SK-MEL-5 (cell line): ENCODE data around the gene CHRNG. TPM values are rescaled to one million over a fixed set of nuclear protein-coding genes. Genes with fewer than 3 reads are reported as not detected.
A peak's percentile ranks its signal among the peaks of the same experiment; 100 is the strongest.

ENCODE experiments used
- DNase-seq: peaks from one replicate; pipeline ENCODE4 v3.0.0-alpha.2; 2016; ENCODE audit warnings: low read depth, low spot score
- in situ Hi-C: cut with HindIII; loops from 2 replicates; pipeline ENCODE4 v1.10.0; 2016; ENCODE audit warnings: low sequenced_read_pairs, high pct_unique_total_duplicates, low pct_unique_long_range_greater_than_20kb
- total RNA-seq: library from RNA; depleted of rRNA; stranded (reverse); fragments of >200 nt; shearing (Covaris generic); gene quantifications from 2 replicates; pipeline ENCODE4 v1.2.3, GENCODE V29; 2014

CHRNG gene
- total RNA-seq, 1 experiment from 2014 or later = not detected

DNA sequence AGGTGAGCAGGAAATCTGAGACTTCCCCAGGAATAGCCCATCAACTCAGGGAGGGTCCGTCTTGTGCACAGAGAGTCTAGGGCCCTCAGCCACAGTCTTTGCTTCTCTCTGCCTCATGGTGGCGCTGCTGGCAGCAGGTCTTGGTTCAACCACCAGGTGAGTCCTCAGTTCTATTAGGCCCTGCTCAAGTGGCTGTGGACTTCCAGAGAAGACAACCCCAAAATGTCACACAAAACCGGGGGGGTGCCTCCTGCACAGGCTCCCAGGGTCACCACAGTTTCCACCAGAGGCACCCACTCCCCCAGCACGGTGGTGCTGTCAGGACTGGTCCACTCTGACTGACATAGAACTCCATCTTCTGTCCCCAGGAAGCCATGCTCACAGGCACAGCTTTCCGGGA, 2.4 kb upstream of the CHRNG start:
- in situ Hi-C loops = no loop called here

DNA sequence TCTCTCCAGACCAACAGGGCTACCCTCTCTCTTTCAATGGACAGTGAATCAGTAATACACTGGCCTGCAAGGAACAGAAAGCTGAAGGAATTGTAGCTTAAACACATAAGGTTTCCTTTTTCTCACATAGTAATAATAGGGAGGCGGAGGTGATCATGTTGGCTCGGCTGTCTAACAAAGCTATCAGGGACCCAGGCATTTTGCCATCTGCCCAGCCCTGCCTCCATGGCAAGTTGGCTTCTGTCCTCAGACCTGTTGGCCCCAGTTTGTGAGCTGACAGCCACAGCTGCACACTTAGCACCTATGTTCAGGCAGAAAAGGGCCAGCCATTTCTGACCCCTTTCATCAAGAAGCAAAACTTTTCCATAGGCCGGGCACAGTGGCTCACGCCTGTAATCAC, 2.0 kb upstream of the CHRNG start:
- no peak for DNase-seq
- in situ Hi-C loops = no loop called here

More for the DNA sequence above, 2.4 kb upstream of the CHRNG start:
- DNase-seq = peak; percentile 51

- in situ Hi-C loops = no loop called here
- no peak for DNase-seq
Measured at GRCh38 chr2:232538671-232539070, 821 bp upstream of the CHRNG start.

DNA sequence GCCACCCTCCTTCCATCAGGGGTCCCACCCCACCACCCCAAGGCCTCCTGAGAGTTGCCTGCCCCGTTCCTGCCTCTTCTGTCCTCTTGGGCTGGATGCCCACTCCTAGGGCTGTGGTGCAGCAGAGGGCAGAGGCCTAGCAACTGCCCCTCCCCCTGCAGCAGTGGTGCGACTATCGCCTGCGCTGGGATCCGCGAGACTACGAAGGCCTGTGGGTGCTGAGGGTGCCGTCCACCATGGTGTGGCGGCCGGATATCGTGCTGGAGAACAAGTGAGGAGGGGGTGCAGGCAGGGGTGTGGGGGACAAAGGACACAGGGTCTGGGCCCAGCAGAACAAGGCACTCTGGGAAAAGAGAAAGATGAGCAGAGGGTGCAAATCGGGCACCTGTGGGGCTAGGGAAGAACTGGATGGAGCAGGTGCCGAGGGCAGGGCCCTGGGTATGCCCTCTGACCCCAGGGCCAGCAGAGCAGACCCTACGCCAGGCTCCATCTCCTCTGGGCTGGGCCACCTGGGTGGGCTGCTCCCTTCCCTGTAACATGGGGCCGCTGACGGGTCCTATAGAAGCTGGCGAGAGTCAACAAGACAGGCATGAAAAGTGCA, 1.0 kb downstream of the CHRNG start:
- no peak for DNase-seq
- in situ Hi-C loops = no loop called here

DNA sequence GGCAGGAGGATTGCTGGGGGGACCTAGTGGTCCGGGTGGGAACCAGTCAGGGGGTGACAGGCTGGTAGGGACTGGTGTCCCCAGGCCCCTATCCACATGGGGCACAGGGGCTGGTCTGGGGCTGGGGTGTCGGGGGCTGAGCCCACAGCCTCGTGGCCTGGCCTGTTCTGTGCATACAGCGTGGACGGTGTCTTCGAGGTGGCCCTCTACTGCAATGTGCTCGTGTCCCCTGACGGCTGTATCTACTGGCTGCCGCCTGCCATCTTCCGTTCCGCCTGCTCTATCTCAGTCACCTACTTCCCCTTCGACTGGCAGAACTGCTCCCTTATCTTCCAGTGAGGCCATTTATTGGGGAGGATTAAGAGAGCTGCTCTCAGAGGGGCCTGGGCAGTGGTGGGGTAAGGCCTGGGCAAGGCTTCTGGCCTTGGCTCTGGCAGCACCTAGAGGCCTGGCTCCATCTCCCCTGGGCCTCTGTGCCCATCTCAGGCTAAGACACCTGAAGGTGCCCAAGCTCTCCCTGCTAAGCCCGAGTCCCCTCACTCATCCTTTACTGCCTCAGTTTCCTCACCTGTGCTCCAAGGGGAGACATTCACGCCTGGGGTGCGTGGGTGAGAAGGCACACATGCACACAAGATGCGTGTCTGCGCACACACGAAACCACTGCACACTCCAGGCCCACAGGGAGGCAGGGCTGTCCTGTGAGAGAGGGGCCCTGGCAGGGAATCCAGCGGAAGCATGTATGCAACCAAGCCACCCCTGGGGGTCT, 1.9 kb downstream of the CHRNG start:
- DNase-seq = no peak
- in situ Hi-C loops = no loop called here

GRCh38 chr2:232541961-232542714, 2.6 kb downstream of the CHRNG start:
- no peak for DNase-seq
- in situ Hi-C loops = no loop called here

GRCh38 chr2:232542715-232543467, 3.4 kb downstream of the CHRNG start:
- DNase-seq = no peak
- in situ Hi-C loops = no loop called here

DNA sequence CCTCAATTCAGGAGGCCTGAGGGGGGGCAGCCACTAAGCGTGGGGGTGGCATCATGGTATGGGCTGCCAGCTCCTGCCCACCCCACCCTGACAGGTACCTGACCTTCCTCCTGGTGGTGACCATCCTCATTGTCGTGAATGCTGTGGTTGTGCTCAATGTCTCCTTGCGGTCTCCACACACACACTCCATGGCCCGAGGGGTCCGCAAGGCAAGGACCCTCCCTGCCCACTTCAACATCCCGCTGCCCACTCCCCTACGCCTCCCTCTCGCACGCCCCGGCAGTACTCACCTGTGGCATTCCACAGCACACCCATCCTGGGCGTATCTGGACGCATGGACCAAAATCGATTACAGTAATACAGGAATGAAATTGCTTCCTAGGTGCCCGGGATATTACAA, 4.0 kb downstream of the CHRNG start:
- no peak for DNase-seq
- in situ Hi-C loops = no loop called here

DNA sequence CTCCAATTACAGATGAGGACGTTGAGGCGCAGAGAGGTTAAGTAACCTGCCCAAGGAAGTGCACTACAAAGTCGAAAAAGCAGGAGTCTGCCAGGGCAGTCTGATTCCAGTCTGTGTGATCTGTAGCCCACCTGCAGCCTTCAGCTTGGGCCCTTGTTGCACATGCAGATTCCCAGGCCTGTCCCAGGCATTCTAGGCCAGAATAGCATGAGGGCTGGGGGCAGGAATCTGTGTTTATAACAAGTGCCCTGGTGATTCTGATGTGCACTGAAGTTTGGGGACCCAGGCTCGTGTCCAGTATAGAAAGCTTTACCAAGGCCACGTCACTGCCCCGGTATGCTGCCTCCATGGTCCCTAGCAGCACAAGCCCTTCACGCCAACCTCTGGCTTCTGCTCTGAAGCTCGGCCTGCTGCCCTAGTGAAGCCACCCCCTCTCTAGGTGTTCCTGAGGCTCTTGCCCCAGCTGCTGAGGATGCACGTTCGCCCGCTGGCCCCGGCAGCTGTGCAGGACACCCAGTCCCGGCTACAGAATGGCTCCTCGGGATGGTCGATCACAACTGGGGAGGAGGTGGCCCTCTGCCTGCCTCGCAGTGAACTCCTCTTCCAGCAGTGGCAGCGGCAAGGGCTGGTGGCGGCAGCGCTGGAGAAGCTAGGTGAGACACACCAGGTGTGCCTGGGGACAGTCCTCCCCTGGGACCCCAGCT, 4.6 kb downstream of the CHRNG start:
- in situ Hi-C loops = no loop called here
- no peak for DNase-seq

GRCh38 chr2:232544674-232545073, 5.2 kb downstream of the CHRNG start:
- no peak for DNase-seq
- in situ Hi-C loops = no loop called here

DNA sequence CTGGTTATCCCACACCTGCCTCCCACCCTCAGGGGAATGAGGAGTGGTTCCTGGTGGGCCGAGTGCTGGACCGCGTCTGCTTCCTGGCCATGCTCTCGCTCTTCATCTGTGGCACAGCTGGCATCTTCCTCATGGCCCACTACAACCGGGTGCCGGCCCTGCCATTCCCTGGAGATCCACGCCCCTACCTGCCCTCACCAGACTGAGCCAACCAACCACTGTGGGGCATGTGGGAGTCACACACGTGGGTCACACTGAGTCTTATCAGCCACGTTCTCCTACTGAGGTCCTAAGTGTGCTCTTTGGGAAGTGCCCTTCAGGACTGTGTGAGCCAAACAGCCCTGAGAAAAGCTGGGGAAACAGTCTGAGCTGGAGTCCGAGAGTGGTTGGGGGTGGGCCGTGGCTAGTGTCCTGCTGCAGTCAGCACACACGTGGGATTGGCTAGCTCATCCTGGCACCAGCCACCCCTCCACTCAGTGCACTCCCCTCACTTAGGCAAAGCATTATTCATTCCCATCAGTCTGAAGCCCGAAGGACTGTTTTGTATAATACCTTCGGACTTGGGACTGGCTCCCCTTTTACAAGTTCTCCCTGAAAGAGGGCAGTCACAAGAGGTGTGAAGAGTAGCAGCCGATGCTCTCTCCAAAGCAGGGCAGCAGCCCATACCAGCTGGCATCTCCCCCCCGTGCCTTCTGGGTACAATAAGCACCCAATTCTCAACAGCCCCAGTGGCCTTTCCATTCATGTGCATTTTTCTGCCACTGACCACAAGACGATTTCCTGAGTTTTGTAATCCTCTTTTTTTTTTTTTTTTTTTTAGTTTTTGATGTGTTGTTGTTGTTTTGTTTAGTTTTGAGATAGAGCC, 6.3 kb downstream of the CHRNG start:
- DNase-seq = no peak
- in situ Hi-C loops = no loop called here

- in situ Hi-C loops = no loop called here
- DNase-seq = no peak
Measured at GRCh38 chr2:232547991-232548390, 8.5 kb downstream of the CHRNG start.

GRCh38 chr2:232549655-232550353, 10.3 kb downstream of the CHRNG start:
- in situ Hi-C loops = no loop called here
- no peak for DNase-seq

GRCh38 chr2:232550354-232551249, 11.1 kb downstream of the CHRNG start, which contains the start of the genes EIF4E2 and TIGD1:
Gene EIF4E2 (plus strand): TSS chr2:232550689. CDS start chr2:232550725, 36 bp downstream.
Gene TIGD1 (minus strand): TSS chr2:232550557. CDS start chr2:232549882, 675 bp downstream.
- in situ Hi-C loops = no loop called here

GRCh38 chr2:232551250-232551638, 11.8 kb downstream of the CHRNG start:
- in situ Hi-C loops = no loop called here
- DNase-seq = no peak

More at GRCh38 chr2:232550354-232551249, 11.1 kb downstream of the CHRNG start, which contains the start of the genes EIF4E2 and TIGD1:
- peak; percentile 91 for DNase-seq
